COLO668 (cell line): ENCODE data around the gene MTHFD2L.
"Not testable (repeated sequence)": the region's sequence is repeated elsewhere in the genome, so short reads cannot be mapped to it uniquely, and the experiment has no call there.

ENCODE experiments used
- DNase-seq: peaks from one replicate; lab custom pipeline; 2025; ENCODE audit not compliant: unreplicated experiment; lab: John Stamatoyannopoulos, UW

Gene MTHFD2L

GRCh38 chr4:74132188-74132587 lies 25.7 kb upstream of the MTHFD2L start:
- DNase-seq, result not testable (repeated sequence)

- no peak for DNase-seq
Observed at GRCh38 chr4:74132944-74133343, 25.0 kb upstream of the MTHFD2L start.

- peak; percentile 82 for DNase-seq
Observed at GRCh38 chr4:74133786-74134499, 24.0 kb upstream of the MTHFD2L start.

- DNase-seq, result no peak
Observed at GRCh38 chr4:74134500-74134852, 23.4 kb upstream of the MTHFD2L start.

GRCh38 chr4:74146581-74147129 lies 11.3 kb upstream of the MTHFD2L start:
- DNase-seq, result no peak

GRCh38 chr4:74148205-74148604 lies 9.7 kb upstream of the MTHFD2L start:
- no peak for DNase-seq

- no peak for DNase-seq
Observed at GRCh38 chr4:74152836-74153235, 5.1 kb upstream of the MTHFD2L start.

GRCh38 chr4:74156521-74156920 lies 1.4 kb upstream of the MTHFD2L start:
- DNase-seq, result no peak

- no peak for DNase-seq
Observed at GRCh38 chr4:74157154-74157553, 764 bp upstream of the MTHFD2L start.

GRCh38 chr4:74158466-74159142 lies 686 bp downstream of the MTHFD2L start:
- no peak for DNase-seq

GRCh38 chr4:74159143-74159709 lies 1.3 kb downstream of the MTHFD2L start:
- no peak for DNase-seq

- no peak for DNase-seq
Observed at GRCh38 chr4:74161666-74162450, 3.9 kb downstream of the MTHFD2L start.

- DNase-seq, result no peak
Observed at GRCh38 chr4:74166135-74166534, 8.2 kb downstream of the MTHFD2L start.

- DNase-seq, result no peak
Observed at GRCh38 chr4:74166818-74167217, 8.9 kb downstream of the MTHFD2L start.

GRCh38 chr4:74167585-74167984 lies 9.7 kb downstream of the MTHFD2L start:
- DNase-seq, result no peak

- no peak for DNase-seq
Observed at GRCh38 chr4:74168841-74169240, 10.9 kb downstream of the MTHFD2L start.

- no peak for DNase-seq
Observed at GRCh38 chr4:74173321-74173720, 15.4 kb downstream of the MTHFD2L start.

- DNase-seq, result no peak
Observed at GRCh38 chr4:74174421-74174820, 16.5 kb downstream of the MTHFD2L start.

- DNase-seq, result no peak
Observed at GRCh38 chr4:74174941-74175340, 17.0 kb downstream of the MTHFD2L start.

- DNase-seq, result no peak
Observed at GRCh38 chr4:74175379-74175778, 17.5 kb downstream of the MTHFD2L start.

GRCh38 chr4:74178798-74179197 lies 20.9 kb downstream of the MTHFD2L start:
- DNase-seq, result no peak
